Mammary epithelial cell (primary cell): ENCODE data around the gene ST6GALNAC2.

ENCODE experiments used
- EZH2 ChIP-seq: IDR thresholded peaks from 2 replicates; pipeline ENCODE4 v1.6.1; 2012; ENCODE audit warnings: low read length, inconsistent platforms, borderline replicate concordance
- TF ChIP-seq, protein P1 (sequence below), 2 donors: IDR thresholded peaks in 1 of 2; conservative IDR thresholded peaks in 1 of 2; 2 replicates each; pipeline ENCODE4 v1.5.1; 2011 to 2012; ENCODE audit warnings: inconsistent platforms in 2 of 2, low read length in 2 of 2, mild to moderate bottlenecking in 2 of 2, control low read depth in 1 of 2, low read depth in 1 of 2; ENCODE audit not compliant: insufficient read depth in 1 of 2; ENCODE audit errors: extremely low read depth in 1 of 2

DNA sequence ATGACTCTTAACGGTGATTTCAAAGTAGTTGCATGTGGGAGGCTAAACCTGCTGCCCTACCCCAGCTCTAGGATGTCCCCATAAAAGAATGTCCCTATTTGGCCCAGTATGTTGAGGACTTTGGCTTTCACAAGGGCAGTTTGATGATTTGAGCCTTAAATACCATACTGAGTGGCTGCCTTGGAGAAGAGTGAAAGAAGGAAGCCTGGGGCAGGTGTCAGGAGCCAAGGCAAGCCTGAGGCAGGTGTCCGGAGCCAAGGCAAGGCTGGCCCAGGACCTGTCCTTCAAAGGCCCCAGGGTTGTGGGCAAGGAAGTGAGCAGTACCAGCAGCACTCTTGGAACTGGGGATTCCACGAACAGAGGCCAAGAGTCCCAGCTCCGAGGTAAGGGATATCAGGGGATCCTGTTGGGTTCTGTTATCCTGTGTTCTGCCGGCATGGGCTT is 18.6 kb downstream of the ST6GALNAC2 start:
- TF ChIP-seq, protein P1, sequence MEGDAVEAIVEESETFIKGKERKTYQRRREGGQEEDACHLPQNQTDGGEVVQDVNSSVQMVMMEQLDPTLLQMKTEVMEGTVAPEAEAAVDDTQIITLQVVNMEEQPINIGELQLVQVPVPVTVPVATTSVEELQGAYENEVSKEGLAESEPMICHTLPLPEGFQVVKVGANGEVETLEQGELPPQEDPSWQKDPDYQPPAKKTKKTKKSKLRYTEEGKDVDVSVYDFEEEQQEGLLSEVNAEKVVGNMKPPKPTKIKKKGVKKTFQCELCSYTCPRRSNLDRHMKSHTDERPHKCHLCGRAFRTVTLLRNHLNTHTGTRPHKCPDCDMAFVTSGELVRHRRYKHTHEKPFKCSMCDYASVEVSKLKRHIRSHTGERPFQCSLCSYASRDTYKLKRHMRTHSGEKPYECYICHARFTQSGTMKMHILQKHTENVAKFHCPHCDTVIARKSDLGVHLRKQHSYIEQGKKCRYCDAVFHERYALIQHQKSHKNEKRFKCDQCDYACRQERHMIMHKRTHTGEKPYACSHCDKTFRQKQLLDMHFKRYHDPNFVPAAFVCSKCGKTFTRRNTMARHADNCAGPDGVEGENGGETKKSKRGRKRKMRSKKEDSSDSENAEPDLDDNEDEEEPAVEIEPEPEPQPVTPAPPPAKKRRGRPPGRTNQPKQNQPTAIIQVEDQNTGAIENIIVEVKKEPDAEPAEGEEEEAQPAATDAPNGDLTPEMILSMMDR (conservative IDR thresholded peaks at IDR 0.05 in 1 of 2, IDR thresholded peaks at IDR 0.05 in 1 of 2; ENCODE audit: extremely low read depth in 1 of 2, insufficient read depth in 1 of 2, low read depth in 1 of 2, low read length in 2 of 2) = no peak
- no peak for TF ChIP-seq EZH2
